GM19238 (cell line): Measurements from ENCODE around the gene AUP1.
A peak's percentile ranks its signal among the peaks of the same experiment; 100 is the strongest.

Source experiments
- DNase-seq: peaks from one replicate; pipeline ENCODE4 v3.0.0; 2011; ENCODE audit warnings: low spot score; ENCODE audit not compliant: insufficient read length

The AUP1 gene

GRCh38 chr2:74558284-74559230 lies 29.1 kb upstream of the AUP1 start:
- DNase-seq: no peak

- no peak for DNase-seq
Observed at GRCh38 chr2:74556831-74557370, 27.4 kb upstream of the AUP1 start.

GRCh38 chr2:74556159-74556558 lies 26.7 kb upstream of the AUP1 start:
- DNase-seq: no peak

- no peak for DNase-seq
Observed at GRCh38 chr2:74555610-74556103, 26.2 kb upstream of the AUP1 start.

- no peak for DNase-seq
Observed at GRCh38 chr2:74554820-74555531, 25.5 kb upstream of the AUP1 start.

- DNase-seq: peak; percentile 87
Observed at GRCh38 chr2:74553892-74554819, 24.6 kb upstream of the AUP1 start, which contains the start of the genes DOK1 and LOXL3. DOK1 (plus strand) TSS chr2:74554720; CDS start chr2:74554755, 35 bp downstream. LOXL3 (minus strand) TSS chr2:74553942; CDS start chr2:74552634, 1,308 bp downstream.

- DNase-seq: no peak
Observed at GRCh38 chr2:74552914-74553811, 23.7 kb upstream of the AUP1 start.

- no peak for DNase-seq
Observed at GRCh38 chr2:74551942-74552913, 22.7 kb upstream of the AUP1 start.

GRCh38 chr2:74551530-74551929 lies 22.0 kb upstream of the AUP1 start:
- no peak for DNase-seq

GRCh38 chr2:74550231-74550630 lies 20.7 kb upstream of the AUP1 start:
- no peak for DNase-seq

- no peak for DNase-seq
Observed at GRCh38 chr2:74548900-74549826, 19.7 kb upstream of the AUP1 start.

- DNase-seq: no peak
Observed at GRCh38 chr2:74548285-74548899, 18.9 kb upstream of the AUP1 start.

- no peak for DNase-seq
Observed at GRCh38 chr2:74546004-74546403, 16.5 kb upstream of the AUP1 start.

- DNase-seq: no peak
Observed at GRCh38 chr2:74544634-74545033, 15.1 kb upstream of the AUP1 start.

- no peak for DNase-seq
Observed at GRCh38 chr2:74542978-74543377, 13.5 kb upstream of the AUP1 start.

- DNase-seq: no peak
Observed at GRCh38 chr2:74540291-74540690, 10.8 kb upstream of the AUP1 start.

GRCh38 chr2:74538881-74539339 lies 9.4 kb upstream of the AUP1 start:
- DNase-seq: no peak
